Sigmoid colon (tissue), 4 donors: ENCODE results near the gene GIGYF2.

Source experiments
- POLR2A ChIP-seq, 2 donors: fragments of 450-650 bp; IDR thresholded peaks; one replicate each; pipeline ENCODE4 v1.6.1; 2016; ENCODE audit warnings: antibody characterized with exemption in 2 of 2, mild to moderate bottlenecking in 2 of 2, moderate library complexity in 2 of 2
- POLR2AphosphoS5 ChIP-seq, 4 donors: sonication (generic); formaldehyde crosslinking; IDR thresholded peaks; one replicate each; pipeline ENCODE4 v1.6.1; 2017; ENCODE audit warnings: antibody characterized with exemption in 4 of 4
- TF ChIP-seq, protein P1 (sequence below), 4 experiments: fragments of 450-650 bp in 3 of 4; fragments of 200-600 bp in 1 of 4; IDR thresholded peaks; one replicate each; pipeline ENCODE4 v1.5.1; 2016 to 2019; ENCODE audit warnings: antibody characterized with exemption in 4 of 4, mild to moderate bottlenecking in 3 of 4, moderate library complexity in 2 of 4

DNA sequence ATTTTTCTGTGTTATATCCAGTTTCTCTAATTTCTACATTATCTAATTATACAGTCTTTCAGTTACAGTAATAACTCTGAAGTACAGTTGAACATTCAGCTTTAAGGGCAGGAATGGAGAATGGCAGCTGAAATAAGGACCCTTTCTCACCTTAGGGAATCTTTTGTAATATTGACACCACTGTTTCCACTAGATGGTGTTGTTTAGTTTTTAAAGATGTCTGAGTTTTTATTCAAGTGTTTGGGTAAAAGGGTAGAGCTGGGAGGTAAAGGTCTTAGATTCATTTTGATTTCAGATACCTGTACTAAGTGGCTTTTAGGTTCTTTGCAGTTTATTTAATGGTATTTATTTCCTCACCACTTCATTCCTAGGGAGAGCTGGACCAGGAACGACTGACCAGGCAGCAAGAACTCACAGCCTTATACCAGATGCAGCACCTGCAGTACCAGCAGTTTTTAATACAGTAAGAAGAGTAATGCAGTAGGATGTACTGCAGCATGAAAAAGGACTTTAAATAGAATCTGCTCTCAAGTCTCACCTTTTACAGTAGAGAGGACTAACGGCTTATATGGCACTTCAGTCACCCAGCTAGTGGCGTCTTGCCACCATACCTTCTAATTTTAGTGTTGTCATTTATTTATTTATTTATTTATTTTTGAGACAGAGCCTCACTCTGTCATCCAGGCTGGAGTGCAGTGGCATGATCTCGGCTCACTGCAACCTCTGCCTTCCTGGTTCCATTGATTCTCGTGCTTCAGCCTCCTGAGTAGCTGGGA lies 112.4 kb downstream of the GIGYF2 start:
- TF ChIP-seq POLR2AphosphoS5 (IDR thresholded peaks at IDR 0.05) (no peak), POLR2A (IDR thresholded peaks at IDR 0.05) (no peak)
- TF ChIP-seq, protein P1, sequence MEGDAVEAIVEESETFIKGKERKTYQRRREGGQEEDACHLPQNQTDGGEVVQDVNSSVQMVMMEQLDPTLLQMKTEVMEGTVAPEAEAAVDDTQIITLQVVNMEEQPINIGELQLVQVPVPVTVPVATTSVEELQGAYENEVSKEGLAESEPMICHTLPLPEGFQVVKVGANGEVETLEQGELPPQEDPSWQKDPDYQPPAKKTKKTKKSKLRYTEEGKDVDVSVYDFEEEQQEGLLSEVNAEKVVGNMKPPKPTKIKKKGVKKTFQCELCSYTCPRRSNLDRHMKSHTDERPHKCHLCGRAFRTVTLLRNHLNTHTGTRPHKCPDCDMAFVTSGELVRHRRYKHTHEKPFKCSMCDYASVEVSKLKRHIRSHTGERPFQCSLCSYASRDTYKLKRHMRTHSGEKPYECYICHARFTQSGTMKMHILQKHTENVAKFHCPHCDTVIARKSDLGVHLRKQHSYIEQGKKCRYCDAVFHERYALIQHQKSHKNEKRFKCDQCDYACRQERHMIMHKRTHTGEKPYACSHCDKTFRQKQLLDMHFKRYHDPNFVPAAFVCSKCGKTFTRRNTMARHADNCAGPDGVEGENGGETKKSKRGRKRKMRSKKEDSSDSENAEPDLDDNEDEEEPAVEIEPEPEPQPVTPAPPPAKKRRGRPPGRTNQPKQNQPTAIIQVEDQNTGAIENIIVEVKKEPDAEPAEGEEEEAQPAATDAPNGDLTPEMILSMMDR (IDR thresholded peaks at IDR 0.05): no peak
